Measurements from ENCODE around the gene POPDC2.

DNA sequence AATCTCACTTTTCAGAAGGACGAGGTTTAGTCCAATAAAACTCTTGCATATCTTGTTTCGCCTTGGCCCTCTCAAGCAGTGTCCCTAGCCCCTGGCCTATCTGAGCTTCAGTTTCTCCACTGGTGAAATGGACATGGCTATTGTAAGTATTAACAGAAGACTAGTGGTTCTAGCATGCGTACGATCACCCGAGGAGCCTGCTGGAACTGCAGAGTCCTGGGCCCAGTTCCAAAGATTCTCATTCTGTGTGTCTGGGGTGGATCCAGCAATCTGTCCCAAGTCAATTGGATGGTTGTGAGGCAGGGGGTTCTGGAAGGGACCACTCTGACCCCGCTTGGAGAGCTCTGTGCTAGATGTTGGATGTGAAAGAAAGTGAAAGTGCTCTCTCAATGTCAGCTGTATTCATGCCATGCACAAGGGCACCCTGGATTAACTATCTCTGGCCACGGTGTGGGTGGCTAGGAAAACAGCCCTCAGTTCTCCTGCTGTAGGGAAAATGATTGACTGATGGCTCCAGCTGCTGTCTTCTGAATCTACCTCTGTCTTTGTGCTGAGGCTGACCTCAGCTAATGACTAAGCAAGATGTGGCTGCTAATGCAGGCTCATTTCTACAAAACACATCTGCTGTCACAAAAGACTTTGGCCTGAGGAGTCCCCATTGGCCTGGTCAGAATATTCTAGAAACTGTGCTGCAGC, 64.6 kb downstream of the POPDC2 start:
- TF ChIP-seq, protein P1, sequence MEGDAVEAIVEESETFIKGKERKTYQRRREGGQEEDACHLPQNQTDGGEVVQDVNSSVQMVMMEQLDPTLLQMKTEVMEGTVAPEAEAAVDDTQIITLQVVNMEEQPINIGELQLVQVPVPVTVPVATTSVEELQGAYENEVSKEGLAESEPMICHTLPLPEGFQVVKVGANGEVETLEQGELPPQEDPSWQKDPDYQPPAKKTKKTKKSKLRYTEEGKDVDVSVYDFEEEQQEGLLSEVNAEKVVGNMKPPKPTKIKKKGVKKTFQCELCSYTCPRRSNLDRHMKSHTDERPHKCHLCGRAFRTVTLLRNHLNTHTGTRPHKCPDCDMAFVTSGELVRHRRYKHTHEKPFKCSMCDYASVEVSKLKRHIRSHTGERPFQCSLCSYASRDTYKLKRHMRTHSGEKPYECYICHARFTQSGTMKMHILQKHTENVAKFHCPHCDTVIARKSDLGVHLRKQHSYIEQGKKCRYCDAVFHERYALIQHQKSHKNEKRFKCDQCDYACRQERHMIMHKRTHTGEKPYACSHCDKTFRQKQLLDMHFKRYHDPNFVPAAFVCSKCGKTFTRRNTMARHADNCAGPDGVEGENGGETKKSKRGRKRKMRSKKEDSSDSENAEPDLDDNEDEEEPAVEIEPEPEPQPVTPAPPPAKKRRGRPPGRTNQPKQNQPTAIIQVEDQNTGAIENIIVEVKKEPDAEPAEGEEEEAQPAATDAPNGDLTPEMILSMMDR (IDR thresholded peaks at IDR 0.05): no peak
- no peak for TF ChIP-seq POLR2A (IDR thresholded peaks at IDR 0.05)
